ENCODE results near the gene NMB.

DNA sequence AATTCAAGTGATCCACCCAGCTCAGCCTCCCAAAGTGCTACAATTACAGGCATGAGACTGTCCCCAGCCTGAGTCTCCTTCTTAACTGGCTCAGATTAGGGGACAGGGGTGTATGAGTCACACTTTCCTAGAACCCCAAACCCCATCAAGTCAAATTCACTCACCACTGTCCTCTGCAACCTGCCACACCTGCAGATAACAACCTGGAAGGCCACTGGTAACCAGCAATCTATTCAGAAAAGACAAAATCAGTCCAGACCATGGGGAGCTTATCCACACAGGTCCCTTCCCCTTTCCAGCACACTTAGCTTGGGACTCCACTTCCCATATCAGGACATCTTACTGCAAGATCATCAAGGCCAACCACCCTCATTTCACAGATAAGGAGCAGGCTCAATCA lies 10.3 kb downstream of the NMB start:
- TF ChIP-seq POLR2A (IDR thresholded peaks at IDR 0.05; ENCODE audit: low read length) (no peak), GATA1 (IDR thresholded peaks at IDR 0.05; ENCODE audit: low read depth, low read length) (no peak)
